ENCODE data around the gene SENP6.

GRCh38 chr6:75590370-75590769 lies 11.3 kb upstream of the SENP6 start:
- no peak for TF ChIP-seq GATA3 (IDR thresholded peaks at IDR 0.05; ENCODE audit: low read depth, low read length)
- no peak for TF ChIP-seq GATA2 (IDR thresholded peaks at IDR 0.05; ENCODE audit: low read depth, low read length)
